IPS-20b (cell line): Measurements from ENCODE around the gene CYP4X1.
A peak's percentile ranks its signal among the peaks of the same experiment; 100 is the strongest.
"Not testable (repeated sequence)": the region's sequence is repeated elsewhere in the genome, so short reads cannot be mapped to it uniquely, and the experiment has no call there.

Experiments used
- H3K27ac ChIP-seq: one replicate; pipeline ENCODE4 v1.5.1; 2013; ENCODE audit warnings: low read length
- H3K27me3 ChIP-seq: 2 replicates; pipeline ENCODE4 v1.6.1; 2013; ENCODE audit warnings: mild to moderate bottlenecking, low read length, inconsistent platforms; ENCODE audit not compliant: insufficient read depth
- H3K36me3 ChIP-seq: 2 replicates; pipeline ENCODE4 v1.6.1; 2013; ENCODE audit warnings: low read depth, mild to moderate bottlenecking, inconsistent platforms, low read length, moderate library complexity; ENCODE audit not compliant: insufficient read depth
- H3K4me1 ChIP-seq: 2 replicates; pipeline ENCODE4 v1.6.1; 2013; ENCODE audit warnings: mild to moderate bottlenecking, control low read depth, inconsistent platforms, low read length, moderate library complexity; ENCODE audit not compliant: insufficient read depth
- H3K4me3 ChIP-seq: 2 replicates; pipeline ENCODE4 v1.5.1; 2013; ENCODE audit warnings: mild to moderate bottlenecking, low read length, inconsistent platforms
- H3K9ac ChIP-seq: 2 replicates; pipeline ENCODE4 v1.6.1; 2013; ENCODE audit warnings: low read depth, mild to moderate bottlenecking, inconsistent platforms, low read length, moderate library complexity
- H3K9me3 ChIP-seq: 2 replicates; pipeline ENCODE4 v1.6.1; 2013; ENCODE audit warnings: mild to moderate bottlenecking, low read depth, low read length, inconsistent platforms; ENCODE audit not compliant: insufficient read depth

Gene CYP4X1

DNA sequence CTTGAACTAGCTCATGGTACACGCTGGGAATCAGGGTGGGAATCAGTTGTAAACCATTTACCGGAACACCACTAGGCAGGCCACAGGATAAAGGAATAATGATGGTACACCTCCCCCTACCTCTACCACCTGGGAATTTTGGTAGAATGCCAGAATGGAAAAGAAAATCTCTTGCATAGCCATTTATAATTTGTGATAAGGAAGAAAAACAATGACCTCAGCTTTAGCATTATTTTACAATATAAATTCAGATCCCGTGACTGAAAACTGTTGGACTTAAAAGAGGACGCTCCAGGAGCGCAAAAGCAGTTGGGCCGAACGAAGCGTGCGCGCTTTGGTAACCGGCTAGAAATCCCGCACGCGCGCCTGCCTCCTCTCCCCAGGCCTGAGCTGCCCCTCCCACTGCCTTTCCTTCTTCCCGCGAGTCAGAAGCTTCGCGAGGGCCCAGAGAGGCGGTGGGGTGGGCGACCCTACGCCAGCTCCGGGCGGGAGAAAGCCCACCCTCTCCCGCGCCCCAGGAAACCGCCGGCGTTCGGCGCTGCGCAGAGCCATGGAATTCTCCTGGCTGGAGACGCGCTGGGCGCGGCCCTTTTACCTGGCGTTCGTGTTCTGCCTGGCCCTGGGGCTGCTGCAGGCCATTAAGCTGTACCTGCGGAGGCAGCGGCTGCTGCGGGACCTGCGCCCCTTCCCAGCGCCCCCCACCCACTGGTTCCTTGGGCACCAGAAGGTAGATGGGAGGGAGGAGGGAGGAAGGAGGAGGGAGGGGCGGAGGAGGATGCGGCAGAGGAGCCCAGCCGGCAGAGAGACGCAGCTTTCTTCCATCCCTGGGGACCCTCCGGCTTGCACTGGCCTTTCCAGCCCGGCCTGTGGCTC is at the start of gene CYP4X1:
Gene CYP4X1 (plus strand): TSS at position 402 of the 873 bp plus-strand sequence. CDS start 149 bp downstream, at position 551.
- peaks cover 39% of the 10 kb centered on the region for H3K27me3 ChIP-seq
- H3K4me3 ChIP-seq, result peak within 1 kb of the TSS; percentile 73
- H3K9ac ChIP-seq, result peak within 1 kb of the TSS; percentile 60; the same call in 1 of the 2 replicates
- peaks cover 12% of the 10 kb centered on the region; the same call in 1 of the 2 replicates for H3K4me1 ChIP-seq
- no peaks in the 10 kb centered on the region for H3K36me3 ChIP-seq
- H3K27ac ChIP-seq, result no peak within 1 kb of the TSS
- H3K9me3 ChIP-seq, result no peaks in the 10 kb centered on the region

DNA sequence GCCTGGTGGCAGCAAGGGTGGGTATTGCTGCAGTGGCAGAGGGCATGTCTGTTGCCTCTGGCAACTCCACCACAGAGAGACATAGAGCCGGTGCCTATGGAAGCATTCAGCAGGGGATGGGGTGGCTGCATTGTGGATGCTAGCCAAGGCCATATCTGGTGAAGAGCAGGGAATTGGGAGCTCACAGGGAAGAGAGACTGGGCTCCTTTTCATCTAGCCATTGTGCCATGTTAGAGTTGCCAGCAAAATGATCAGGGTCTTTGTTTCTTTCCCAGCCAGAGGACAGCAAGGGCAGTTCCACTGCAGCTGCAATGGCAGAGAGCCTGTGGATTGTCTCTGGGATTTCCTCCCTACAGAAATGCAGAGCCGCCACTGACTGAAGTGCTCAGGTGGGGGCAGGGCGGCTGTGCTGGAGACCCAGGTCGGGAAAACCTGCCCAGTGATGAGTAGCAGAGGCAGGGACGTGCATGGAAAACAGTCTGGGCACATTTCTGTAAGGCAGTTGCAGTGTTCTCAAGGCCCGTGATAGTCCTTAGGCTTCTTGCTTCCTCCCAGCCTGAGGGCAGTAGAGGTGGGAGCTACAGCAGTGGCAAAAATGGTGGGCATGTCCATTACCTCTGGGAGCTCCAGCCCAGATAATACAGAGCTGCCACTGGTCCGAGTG is 40.2 kb upstream of the CYP4X1 start:
- Histone ChIP-seq H3K9ac (peak overlapping the region; percentile 33; the same call in 1 of the 2 replicates), H3K27ac (no peak overlapping the region), H3K36me3 (no peaks in the 10 kb centered on the region), H3K9me3 (no peaks in the 10 kb centered on the region), H3K27me3 (no peaks in the 10 kb centered on the region), H3K4me3 (peak overlapping the region; percentile 7; the same call in 1 of the 2 replicates), H3K4me1 (peaks cover 21% of the 10 kb centered on the region; the same call in 1 of the 2 replicates)

DNA sequence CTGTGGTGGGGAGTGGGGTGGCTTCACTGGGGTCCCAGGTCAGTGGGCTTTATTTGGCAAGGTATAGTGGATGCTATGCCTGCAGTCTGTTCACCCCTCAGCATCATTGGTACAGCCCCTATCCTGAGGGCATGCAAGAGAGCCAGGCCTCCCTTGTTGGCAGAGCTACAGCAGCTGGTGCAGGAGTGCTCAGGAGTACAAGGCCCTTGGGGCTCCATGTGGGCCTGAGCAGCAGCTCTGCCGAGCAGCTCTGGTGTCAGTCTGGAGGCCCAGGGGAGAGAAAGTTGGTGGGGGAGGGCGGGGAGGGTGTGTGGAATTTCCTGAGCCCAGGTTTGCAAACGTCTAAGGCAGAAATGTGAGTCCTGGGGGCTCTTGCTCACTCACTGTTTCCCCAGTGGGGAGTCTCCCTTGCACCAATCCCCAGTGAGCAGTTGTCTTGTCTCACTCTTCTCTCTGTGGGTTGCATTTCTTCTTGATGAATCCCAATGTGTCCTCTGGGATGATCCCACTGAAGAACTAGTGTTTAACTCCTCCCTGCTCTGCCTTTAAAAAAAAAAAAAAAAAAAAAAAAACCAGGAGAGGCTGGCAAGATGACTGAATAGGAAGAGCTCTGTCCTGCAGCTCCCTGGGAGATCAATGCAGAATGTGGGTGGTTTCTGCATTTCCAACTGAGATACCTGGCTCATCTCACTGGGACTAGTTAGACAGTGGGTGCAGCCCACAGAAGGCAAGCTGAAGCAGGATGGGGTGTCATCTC is 39.5 kb upstream of the CYP4X1 start:
- H3K9me3 ChIP-seq, result no peaks in the 10 kb centered on the region
- no peaks in the 10 kb centered on the region for H3K27me3 ChIP-seq
- H3K36me3 ChIP-seq, result no peaks in the 10 kb centered on the region
- H3K27ac ChIP-seq, result no peak overlapping the region
- peak overlapping the region; percentile 33; the same call in 1 of the 2 replicates for H3K9ac ChIP-seq
- H3K4me3 ChIP-seq, result peak overlapping the region; percentile 7; the same call in 1 of the 2 replicates
- peaks cover 21% of the 10 kb centered on the region; the same call in 1 of the 2 replicates for H3K4me1 ChIP-seq

GRCh38 chr1:46990541-46990940 is 32.9 kb upstream of the CYP4X1 start:
- not testable (repeated sequence) for H3K27ac ChIP-seq, H3K9ac ChIP-seq, H3K36me3 ChIP-seq, H3K9me3 ChIP-seq, H3K4me1 ChIP-seq, H3K4me3 ChIP-seq, H3K27me3 ChIP-seq

- no peak overlapping the region for H3K9ac ChIP-seq
- no peak overlapping the region for H3K4me3 ChIP-seq
- H3K36me3 ChIP-seq, result no peaks in the 10 kb centered on the region
- H3K27me3 ChIP-seq, result no peaks in the 10 kb centered on the region
- no peaks in the 10 kb centered on the region for H3K9me3 ChIP-seq
- H3K4me1 ChIP-seq, result no peaks in the 10 kb centered on the region
- no peak overlapping the region for H3K27ac ChIP-seq
Observed at GRCh38 chr1:46991083-46991923, 32.2 kb upstream of the CYP4X1 start.

- H3K9me3 ChIP-seq, result no peaks in the 10 kb centered on the region
- no peak overlapping the region for H3K27ac ChIP-seq
- no peak overlapping the region for H3K9ac ChIP-seq
- H3K27me3 ChIP-seq, result no peaks in the 10 kb centered on the region
- H3K4me3 ChIP-seq, result no peak overlapping the region
- peaks cover 4% of the 10 kb centered on the region; the same call in 1 of the 2 replicates for H3K4me1 ChIP-seq
- H3K36me3 ChIP-seq, result no peaks in the 10 kb centered on the region
Observed at GRCh38 chr1:46996659-46997281, 26.7 kb upstream of the CYP4X1 start.

DNA sequence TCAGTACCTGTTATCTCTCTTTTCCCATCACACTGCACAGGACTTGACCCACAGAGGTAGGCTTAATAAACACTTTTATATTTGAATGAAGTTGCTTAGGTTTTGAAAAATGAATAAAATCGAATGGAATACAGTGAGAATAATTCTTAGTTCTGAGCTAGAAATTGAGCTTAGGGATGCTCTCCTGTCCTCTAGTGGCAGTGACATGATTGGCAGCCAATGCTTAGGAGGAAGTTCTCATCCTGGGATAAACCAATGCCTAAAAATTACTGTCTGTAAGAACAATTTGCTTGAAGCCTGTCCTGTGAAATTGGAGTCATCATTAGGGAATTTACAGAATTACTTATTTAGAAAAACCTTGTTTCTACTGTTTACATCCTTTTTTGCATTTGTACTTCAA is 21.3 kb upstream of the CYP4X1 start:
- H3K4me3 ChIP-seq, result no peak overlapping the region
- H3K36me3 ChIP-seq, result no peaks in the 10 kb centered on the region
- H3K27me3 ChIP-seq, result no peaks in the 10 kb centered on the region
- no peak overlapping the region for H3K27ac ChIP-seq
- peaks cover 4% of the 10 kb centered on the region; the same call in 1 of the 2 replicates for H3K4me1 ChIP-seq
- H3K9me3 ChIP-seq, result peaks cover 20% of the 10 kb centered on the region
- no peak overlapping the region for H3K9ac ChIP-seq

GRCh38 chr1:47003896-47004403 is 19.5 kb upstream of the CYP4X1 start:
- Histone ChIP-seq H3K9me3 (peaks cover 20% of the 10 kb centered on the region), H3K27me3 (no peaks in the 10 kb centered on the region), H3K4me1 (peaks cover 4% of the 10 kb centered on the region; the same call in 1 of the 2 replicates), H3K27ac (no peak overlapping the region), H3K9ac (no peak overlapping the region), H3K4me3 (no peak overlapping the region), H3K36me3 (no peaks in the 10 kb centered on the region)

GRCh38 chr1:47006437-47006836 is 17.0 kb upstream of the CYP4X1 start:
- not testable (repeated sequence) for H3K4me1 ChIP-seq, H3K27ac ChIP-seq, H3K4me3 ChIP-seq, H3K36me3 ChIP-seq, H3K27me3 ChIP-seq, H3K9ac ChIP-seq
- peaks cover 20% of the 10 kb centered on the region for H3K9me3 ChIP-seq

- Histone ChIP-seq H3K27ac (no peak overlapping the region), H3K27me3 (no peaks in the 10 kb centered on the region), H3K4me1 (peaks cover 6% of the 10 kb centered on the region; the same call in 1 of the 2 replicates)
Observed at GRCh38 chr1:47013293-47013692, 10.2 kb upstream of the CYP4X1 start.

More at GRCh38 chr1:47013293-47013692, 10.2 kb upstream of the CYP4X1 start:
- no peak overlapping the region for H3K9ac ChIP-seq
- no peak overlapping the region for H3K4me3 ChIP-seq
- no peaks in the 10 kb centered on the region for H3K36me3 ChIP-seq
- H3K9me3 ChIP-seq, result no peaks in the 10 kb centered on the region
